Fibroblast of mammary gland (primary cell): ENCODE measurements around the gene MLC1.

Experiments
- DNase-seq: peaks from one replicate; pipeline ENCODE4 v3.0.0-alpha.2; 2010; ENCODE audit warnings: low read depth
- H3K4me3 ChIP-seq: 2 replicates; pipeline ENCODE4 v1.5.1; 2011; ENCODE audit warnings: low read depth, mild to moderate bottlenecking, low read length, moderate library complexity; ENCODE audit not compliant: control insufficient read depth
- TF ChIP-seq, protein P1 (sequence below): conservative IDR thresholded peaks from 2 replicates; pipeline ENCODE4 v1.5.1; 2011; ENCODE audit warnings: low read depth, low read length, inconsistent platforms; ENCODE audit not compliant: control insufficient read depth, insufficient read depth

MLC1 gene

DNA sequence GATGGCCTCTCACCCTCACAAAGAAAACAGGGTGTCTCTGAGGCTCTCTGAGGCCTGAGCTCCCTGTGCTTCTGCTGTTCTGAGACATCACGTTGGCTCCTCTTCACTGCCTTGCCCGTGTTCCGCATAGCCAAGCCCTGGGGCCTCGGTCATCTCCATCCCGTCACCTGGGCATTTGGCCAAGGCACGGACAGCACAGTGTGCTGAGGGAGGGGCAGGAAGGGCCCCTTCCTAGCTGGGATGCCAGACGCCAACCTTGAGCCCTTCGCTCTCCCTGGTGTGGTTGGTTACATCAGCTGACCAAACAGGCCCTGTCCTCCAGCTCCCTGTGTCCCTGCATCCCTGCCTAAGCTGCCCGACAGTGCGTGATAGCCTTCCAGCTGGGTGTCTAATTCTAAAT is 30.5 kb upstream of the MLC1 start:
- no peak for DNase-seq
- TF ChIP-seq, protein P1, sequence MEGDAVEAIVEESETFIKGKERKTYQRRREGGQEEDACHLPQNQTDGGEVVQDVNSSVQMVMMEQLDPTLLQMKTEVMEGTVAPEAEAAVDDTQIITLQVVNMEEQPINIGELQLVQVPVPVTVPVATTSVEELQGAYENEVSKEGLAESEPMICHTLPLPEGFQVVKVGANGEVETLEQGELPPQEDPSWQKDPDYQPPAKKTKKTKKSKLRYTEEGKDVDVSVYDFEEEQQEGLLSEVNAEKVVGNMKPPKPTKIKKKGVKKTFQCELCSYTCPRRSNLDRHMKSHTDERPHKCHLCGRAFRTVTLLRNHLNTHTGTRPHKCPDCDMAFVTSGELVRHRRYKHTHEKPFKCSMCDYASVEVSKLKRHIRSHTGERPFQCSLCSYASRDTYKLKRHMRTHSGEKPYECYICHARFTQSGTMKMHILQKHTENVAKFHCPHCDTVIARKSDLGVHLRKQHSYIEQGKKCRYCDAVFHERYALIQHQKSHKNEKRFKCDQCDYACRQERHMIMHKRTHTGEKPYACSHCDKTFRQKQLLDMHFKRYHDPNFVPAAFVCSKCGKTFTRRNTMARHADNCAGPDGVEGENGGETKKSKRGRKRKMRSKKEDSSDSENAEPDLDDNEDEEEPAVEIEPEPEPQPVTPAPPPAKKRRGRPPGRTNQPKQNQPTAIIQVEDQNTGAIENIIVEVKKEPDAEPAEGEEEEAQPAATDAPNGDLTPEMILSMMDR = no peak
- no peak overlapping the region for H3K4me3 ChIP-seq

- DNase-seq = peak; percentile 66
- H3K4me3 ChIP-seq = peak overlapping the region; percentile 7
- TF ChIP-seq, protein P1 = no peak
Observed at GRCh38 chr22:50114221-50115021, 29.2 kb upstream of the MLC1 start.

DNA sequence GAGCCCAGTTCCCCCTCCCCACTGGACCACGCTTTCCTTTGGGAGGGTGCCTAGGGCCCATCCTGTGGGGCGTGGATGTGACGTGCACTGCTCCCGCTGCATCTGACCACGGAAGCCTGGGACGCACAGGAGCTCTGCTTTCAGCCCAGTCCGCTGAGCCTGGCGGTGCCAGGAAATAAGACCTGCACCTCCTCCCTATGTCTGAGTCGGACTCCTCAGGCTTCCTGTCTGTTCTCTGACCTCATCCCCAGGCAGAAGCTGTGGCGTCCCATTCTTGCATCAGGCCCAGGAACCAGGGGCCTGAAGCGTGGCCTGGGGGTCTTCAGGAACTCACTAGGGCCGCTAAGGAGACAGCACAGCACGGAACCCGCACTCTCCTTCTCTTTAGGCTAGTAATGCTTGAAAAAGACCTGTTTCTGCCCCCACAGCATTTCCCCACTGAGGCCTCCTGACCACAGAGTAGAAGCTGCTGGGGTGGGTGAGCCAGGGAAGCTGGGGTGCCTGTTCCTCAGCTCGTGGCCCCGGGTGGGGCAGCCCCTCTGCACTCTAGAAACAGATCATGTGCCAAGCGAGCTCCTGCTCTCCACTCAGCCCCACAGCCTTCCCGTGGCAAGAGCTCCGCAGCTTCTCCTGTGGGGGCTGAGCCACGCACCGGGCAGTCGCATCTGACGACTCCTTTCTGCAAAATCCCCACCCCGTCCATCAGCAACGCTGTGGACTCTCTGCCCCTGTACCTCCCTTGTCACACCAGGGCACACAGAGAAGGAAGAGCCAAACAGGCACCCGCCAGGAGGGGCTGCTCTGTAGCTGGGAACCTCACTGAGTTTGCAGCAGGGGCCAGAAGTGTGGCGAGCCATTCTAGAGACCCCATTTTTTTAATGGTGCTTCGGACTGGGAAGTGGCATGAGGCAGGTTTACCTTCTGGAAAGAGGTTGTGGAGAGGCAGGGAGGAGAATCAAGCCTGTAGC is 27.2 kb upstream of the MLC1 start:
- DNase-seq = peak; percentile 56
- TF ChIP-seq, protein P1 = no peak
- H3K4me3 ChIP-seq = no peak overlapping the region

DNA sequence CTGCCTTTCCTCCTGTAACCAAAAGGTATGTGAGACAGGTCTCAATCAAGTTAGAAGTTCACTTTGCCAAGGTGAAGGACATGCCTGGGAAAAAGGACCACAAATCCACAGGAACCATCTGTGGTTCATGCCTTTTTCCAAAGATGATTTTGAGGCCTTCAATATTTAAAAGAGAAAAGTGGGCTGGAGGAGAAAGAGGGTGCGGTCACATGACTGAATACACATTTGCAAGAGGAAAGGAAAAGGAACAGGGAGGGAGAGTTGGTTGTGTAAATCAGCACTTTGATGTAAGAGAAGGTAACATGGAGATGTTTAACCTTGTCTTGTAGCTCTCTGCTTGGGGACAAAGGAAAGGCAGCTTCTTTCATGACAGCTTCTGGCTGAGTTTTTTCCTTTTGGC is 25.8 kb upstream of the MLC1 start:
- TF ChIP-seq, protein P1 = no peak
- no peak overlapping the region for H3K4me3 ChIP-seq
- DNase-seq = no peak

DNA sequence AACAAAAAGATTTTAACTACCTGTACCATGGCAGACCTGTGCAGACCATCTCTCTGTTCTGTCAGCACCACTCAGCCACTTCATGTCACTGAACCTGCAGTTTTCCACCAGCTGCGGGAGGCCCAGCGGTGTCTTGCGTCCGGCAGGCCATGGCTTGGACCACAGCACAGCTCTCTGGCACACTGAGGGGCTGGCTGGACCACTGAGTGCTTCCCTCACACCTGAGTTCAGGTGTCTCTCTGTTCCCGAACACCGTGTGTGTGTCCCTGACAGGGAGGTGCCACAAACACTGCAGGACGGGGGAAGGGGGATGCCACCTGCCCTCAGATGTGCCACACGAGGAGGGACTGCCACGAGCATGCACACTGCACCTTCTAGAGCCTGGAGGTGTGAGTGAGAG is 22.3 kb upstream of the MLC1 start:
- H3K4me3 ChIP-seq = no peak overlapping the region
- no peak for DNase-seq
- TF ChIP-seq, protein P1 = no peak

GRCh38 chr22:50105208-50106100 is 20.2 kb upstream of the MLC1 start:
- no peak overlapping the region for H3K4me3 ChIP-seq
- peak; percentile 18 for DNase-seq
- TF ChIP-seq, protein P1 = no peak
